ENCODE results near the gene UPK3BL2.
"Not testable (repeated sequence)": the region's sequence is repeated elsewhere in the genome, so short reads cannot be mapped to it uniquely, and the experiment has no call there.

DNA sequence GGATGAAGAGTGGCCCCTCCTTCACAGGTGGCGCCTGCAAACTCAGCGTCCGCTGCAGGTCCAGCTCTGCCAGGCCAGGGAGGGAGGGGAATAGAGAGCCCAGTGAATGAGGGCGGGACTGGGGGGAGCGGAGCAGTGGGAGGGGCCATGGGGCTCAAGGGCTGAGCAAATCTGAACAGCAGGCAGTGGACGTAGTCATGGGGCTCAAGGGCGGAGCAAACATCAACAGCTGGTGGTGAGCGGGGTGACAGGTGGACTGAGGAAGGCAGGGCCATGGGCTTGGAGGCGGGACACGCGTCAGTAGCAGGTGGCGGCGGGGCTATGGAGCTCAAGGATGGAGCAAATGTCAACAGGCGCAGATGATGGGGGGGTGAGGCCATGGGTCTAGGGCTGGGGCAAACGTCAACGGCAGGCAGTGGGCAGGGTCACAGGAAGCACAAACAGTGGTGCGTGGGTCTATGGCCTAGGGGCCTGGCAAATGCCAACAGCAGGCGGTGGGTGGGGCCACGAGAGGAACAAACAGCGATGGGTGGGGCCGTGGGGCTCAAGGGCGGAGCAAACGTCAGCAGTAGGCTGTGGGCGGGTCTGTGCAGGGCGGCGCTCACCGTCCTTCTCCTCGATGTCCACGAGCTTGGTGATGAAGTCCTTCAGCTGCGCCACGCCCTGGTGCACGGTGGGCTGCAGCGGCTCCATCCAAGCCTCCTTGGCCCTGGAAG, 50.1 kb downstream of the UPK3BL2 start:
- TF ChIP-seq, protein P1, sequence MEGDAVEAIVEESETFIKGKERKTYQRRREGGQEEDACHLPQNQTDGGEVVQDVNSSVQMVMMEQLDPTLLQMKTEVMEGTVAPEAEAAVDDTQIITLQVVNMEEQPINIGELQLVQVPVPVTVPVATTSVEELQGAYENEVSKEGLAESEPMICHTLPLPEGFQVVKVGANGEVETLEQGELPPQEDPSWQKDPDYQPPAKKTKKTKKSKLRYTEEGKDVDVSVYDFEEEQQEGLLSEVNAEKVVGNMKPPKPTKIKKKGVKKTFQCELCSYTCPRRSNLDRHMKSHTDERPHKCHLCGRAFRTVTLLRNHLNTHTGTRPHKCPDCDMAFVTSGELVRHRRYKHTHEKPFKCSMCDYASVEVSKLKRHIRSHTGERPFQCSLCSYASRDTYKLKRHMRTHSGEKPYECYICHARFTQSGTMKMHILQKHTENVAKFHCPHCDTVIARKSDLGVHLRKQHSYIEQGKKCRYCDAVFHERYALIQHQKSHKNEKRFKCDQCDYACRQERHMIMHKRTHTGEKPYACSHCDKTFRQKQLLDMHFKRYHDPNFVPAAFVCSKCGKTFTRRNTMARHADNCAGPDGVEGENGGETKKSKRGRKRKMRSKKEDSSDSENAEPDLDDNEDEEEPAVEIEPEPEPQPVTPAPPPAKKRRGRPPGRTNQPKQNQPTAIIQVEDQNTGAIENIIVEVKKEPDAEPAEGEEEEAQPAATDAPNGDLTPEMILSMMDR (IDR thresholded peaks at IDR 0.05), result not testable (repeated sequence)
- not testable (repeated sequence) for TF ChIP-seq POLR2A (IDR thresholded peaks at IDR 0.05)

Measured in right lobe of liver (tissue), 4 donors.